ENCODE measurements around the gene NCCRP1. TPM values are rescaled to one million over a fixed set of nuclear protein-coding genes. Genes with fewer than 3 reads are reported as not detected.

NCCRP1 gene
- total RNA-seq, 4 donors from 2014 or later: 0.17 to 0.42 (median 0.39) TPM; not detected in 1

DNA sequence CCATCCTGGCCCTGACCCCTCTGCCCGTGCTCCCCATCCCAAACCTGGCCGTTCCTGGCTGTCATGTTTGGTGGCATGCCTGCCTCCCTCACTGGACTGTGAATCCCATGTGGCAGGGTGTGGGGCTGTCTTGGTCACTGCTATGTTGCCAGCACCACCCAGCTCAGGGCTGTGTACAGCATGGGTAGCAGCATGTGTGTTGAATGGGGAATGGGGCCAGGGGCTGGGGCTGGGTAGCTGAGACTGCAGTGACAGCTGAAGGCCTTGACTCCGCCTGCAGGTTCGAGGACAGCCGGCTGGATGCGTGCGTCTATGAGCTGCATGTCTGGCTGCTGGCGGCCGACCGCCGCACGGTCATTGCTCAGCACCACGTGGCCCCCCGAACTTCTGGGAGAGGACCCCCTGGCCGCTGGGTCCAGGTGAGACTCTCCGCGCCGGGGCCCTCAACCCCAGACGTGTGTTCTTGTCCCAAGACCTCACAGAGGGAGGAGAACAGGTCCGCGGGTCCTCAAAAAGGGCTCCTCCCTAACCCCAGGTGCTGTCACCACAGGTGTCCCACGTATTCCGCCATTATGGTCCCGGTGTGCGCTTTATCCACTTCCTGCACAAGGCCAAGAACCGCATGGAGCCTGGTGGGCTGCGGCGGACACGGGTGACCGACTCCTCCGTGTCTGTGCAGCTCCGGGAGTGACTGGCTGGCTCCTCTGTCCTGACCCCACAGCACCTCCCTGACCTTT, 3.5 kb downstream of the NCCRP1 start:
- peaks cover 0 to 99% (median 51%) of the 10 kb centered on the region in 4 donors for H3K27me3 ChIP-seq
- WGBS: 78% methylated on average over 19 of the region's 32 CpGs
- intact Hi-C loops (cut with DNase I): no loop called here

DNA sequence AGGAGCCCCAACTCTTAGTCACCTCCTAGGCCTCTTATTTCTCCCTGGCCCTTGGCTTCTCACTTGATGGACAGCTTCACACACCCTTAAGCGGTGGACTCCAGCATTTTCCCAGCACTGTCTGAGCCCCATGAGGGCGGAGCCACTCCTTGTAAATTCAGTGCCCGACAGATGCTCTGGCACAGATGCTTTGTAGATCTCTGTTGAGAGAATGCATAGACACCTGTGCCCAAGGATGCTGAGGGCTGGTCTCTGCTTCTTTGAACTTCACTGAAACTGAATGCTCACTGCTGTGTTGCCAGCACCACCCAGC, 4.0 kb downstream of the NCCRP1 start:
- Histone ChIP-seq H3K27me3 (peaks cover 0 to 97% (median 46%) of the 10 kb centered on the region in 4 donors), H3K36me3 (no peaks in the 10 kb centered on the region), H3K4me1 (peaks cover 4 to 10% (median 9%) of the 10 kb centered on the region in 4 donors), H3K4me3 (no peak overlapping the region), H3K27ac (replicated peaks in 1 of 4) (no peak overlapping the region), H3K9me3 (no peaks in the 10 kb centered on the region)
- intact Hi-C loops (cut with DNase I): no loop called here
- TF ChIP-seq POLR2AphosphoS5 (IDR thresholded peaks at IDR 0.05) (no peak), EP300 (IDR thresholded peaks at IDR 0.05) (no peak), POLR2A (IDR thresholded peaks at IDR 0.05; ENCODE audit: low read depth) (no peak)
- TF ChIP-seq, protein P1, sequence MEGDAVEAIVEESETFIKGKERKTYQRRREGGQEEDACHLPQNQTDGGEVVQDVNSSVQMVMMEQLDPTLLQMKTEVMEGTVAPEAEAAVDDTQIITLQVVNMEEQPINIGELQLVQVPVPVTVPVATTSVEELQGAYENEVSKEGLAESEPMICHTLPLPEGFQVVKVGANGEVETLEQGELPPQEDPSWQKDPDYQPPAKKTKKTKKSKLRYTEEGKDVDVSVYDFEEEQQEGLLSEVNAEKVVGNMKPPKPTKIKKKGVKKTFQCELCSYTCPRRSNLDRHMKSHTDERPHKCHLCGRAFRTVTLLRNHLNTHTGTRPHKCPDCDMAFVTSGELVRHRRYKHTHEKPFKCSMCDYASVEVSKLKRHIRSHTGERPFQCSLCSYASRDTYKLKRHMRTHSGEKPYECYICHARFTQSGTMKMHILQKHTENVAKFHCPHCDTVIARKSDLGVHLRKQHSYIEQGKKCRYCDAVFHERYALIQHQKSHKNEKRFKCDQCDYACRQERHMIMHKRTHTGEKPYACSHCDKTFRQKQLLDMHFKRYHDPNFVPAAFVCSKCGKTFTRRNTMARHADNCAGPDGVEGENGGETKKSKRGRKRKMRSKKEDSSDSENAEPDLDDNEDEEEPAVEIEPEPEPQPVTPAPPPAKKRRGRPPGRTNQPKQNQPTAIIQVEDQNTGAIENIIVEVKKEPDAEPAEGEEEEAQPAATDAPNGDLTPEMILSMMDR (IDR thresholded peaks at IDR 0.05): no peak
- DNase-seq (ENCODE audit: extremely low spot score): no peak
- WGBS: 82% methylated on average over 3 of the region's 3 CpGs

More for the DNA sequence above, 3.5 kb downstream of the NCCRP1 start:
- Histone ChIP-seq H3K36me3 (no peaks in the 10 kb centered on the region), H3K4me3 (no peak overlapping the region), H3K9me3 (no peaks in the 10 kb centered on the region), H3K27ac (replicated peaks in 1 of 4) (no peak overlapping the region), H3K4me1 (peaks cover 4 to 10% (median 9%) of the 10 kb centered on the region in 4 donors)
- DNase-seq (ENCODE audit: extremely low spot score): no peak
- TF ChIP-seq, protein P1 (IDR thresholded peaks at IDR 0.05): no peak
- TF ChIP-seq POLR2A (IDR thresholded peaks at IDR 0.05; ENCODE audit: low read depth) (no peak), POLR2AphosphoS5 (IDR thresholded peaks at IDR 0.05) (no peak), EP300 (IDR thresholded peaks at IDR 0.05) (no peak)

DNA sequence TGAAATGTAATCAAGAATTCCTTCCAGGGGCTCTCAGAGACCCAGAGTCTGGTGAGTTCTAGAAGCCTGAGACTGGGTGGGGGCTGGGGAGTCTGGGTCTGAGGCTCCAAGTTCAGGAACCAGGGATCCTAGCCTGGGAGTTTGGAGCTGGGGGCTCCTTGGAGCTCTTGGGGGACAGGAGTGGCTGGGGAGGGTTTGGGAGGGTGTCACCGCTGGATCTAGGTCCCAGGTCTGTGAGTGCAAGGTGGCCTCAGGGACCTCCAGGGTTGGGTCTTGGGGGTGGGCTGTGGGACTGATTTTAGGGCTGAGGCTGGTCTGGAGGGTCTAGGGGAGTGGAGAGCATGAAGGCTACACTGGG, 6.2 kb downstream of the NCCRP1 start:
- Histone ChIP-seq H3K4me3 (no peak overlapping the region), H3K27me3 (peaks cover 0 to 83% (median 25%) of the 10 kb centered on the region in 4 donors), H3K4me1 (peaks cover 0 to 4% (median 2%) of the 10 kb centered on the region in 4 donors), H3K27ac (replicated peaks in 1 of 4) (no peak overlapping the region), H3K9me3 (no peaks in the 10 kb centered on the region), H3K36me3 (no peaks in the 10 kb centered on the region)
- TF ChIP-seq POLR2AphosphoS5 (IDR thresholded peaks at IDR 0.05) (no peak), EP300 (IDR thresholded peaks at IDR 0.05) (no peak), POLR2A (IDR thresholded peaks at IDR 0.05; ENCODE audit: low read depth) (no peak)
- TF ChIP-seq, protein P1 (IDR thresholded peaks at IDR 0.05): no peak
- intact Hi-C loops (cut with DNase I): no loop called here
- DNase-seq (ENCODE audit: extremely low spot score): no peak
- WGBS: no CpG with 5 or more reads among the region's 1 CpG

DNA sequence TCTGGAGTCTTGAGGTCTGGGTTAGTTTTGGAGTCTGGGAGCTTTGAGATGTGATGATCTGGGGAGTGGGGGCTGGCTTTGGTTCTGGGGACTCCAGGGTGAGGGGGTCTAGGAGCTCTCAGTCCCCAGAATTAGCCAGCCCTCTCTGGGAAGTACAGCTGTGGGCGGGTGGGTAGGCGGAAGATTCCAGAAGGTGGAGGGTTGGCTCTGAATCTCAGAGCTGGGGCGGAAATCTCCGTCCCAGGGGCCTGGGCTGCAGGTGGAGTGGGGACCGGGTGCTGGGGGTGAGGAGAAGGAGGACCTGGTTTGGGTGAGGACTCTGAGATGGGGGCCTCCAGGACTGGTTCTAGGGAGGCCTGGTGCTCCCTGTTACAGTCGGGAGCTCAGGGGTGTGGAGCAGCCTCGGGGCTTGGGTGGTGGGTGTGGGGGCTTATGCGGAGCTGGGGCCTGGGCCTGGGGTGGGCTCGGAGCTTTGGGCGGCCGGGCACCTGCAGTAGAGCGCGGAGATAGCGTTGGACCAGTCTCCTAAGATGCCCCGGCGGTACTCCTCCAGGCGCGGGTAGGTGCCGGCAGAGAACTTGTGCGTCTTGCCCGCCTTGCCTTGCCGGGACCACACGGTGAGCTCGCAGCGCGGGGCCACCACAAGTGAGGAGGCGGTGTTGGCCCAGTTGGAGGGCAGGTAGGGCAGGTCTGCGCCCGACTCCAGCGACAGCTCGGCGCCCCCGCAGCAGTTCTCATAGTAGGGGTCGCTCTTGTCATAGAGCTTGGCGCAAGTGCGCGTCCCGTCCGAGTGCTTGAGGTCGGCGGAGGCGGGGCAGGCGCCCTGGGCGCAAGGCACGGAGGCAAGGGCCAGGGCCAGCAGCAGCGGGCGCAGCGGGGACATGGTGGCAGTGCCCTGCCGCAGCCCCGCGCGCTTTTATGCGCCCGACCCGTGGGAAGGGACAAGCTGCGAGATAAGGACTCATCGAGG, 6.9 kb downstream of the NCCRP1 start, which contains the start of gene SYCN:
SYCN (minus strand) TSS at position 892 of the 970 bp plus-strand sequence; CDS start at position 883, 9 bp downstream.
- Histone ChIP-seq H3K4me1 (peaks cover 0 to 4% (median 2%) of the 10 kb centered on the region in 4 donors), H3K9me3 (no peaks in the 10 kb centered on the region), H3K27ac (replicated peaks in 1 of 4) (no peak within 1 kb of the TSS), H3K4me3 (no peak within 1 kb of the TSS), H3K36me3 (no peaks in the 10 kb centered on the region), H3K27me3 (peaks cover 0 to 83% (median 23%) of the 10 kb centered on the region in 4 donors)
- TF ChIP-seq POLR2A (IDR thresholded peaks at IDR 0.05; ENCODE audit: low read depth): no peak
- TF ChIP-seq POLR2AphosphoS5 (IDR thresholded peaks at IDR 0.05): no peak
- TF ChIP-seq EP300 (IDR thresholded peaks at IDR 0.05): no peak
- TF ChIP-seq, protein P1 (IDR thresholded peaks at IDR 0.05): no peak
- intact Hi-C loops (cut with DNase I): no loop called here
- WGBS: 65% methylated on average over 9 of the region's 57 CpGs
- DNase-seq (ENCODE audit: extremely low spot score): no peak

All from esophagus muscularis mucosa (tissue), 4 donors.